Body of pancreas (tissue), 4 donors: ENCODE results near the gene ARNT2. TPM values are rescaled to one million over a fixed set of nuclear protein-coding genes. Genes with fewer than 3 reads are reported as not detected.

Experiments
- ATAC-seq: fragments of 150-250 bp; one replicate; pipeline ENCODE4 v1.9.1; 2016
- DNase-seq, 4 donors: peaks; one replicate each; pipeline ENCODE4 v3.0.0-alpha.2; 2019
- H3K27ac ChIP-seq, 4 donors: fragments of 200-600 bp; sonication (generic); 1 replicate in 3 of 4; 2 replicates in 1 of 4; pipeline versions ENCODE4 v1.5.1 to v1.6.1; 2016 to 2019; ENCODE audit warnings: mild to moderate bottlenecking in 1 of 4, mixed read lengths in 1 of 4, moderate library complexity in 1 of 4
- H3K27me3 ChIP-seq, 2 donors: fragments of 200-600 bp; sonication (generic); one replicate each; pipeline ENCODE4 v1.6.0; 2016; ENCODE audit warnings: mild to moderate bottlenecking in 1 of 2
- H3K36me3 ChIP-seq, 2 donors: fragments of 200-600 bp; sonication (generic); replicated peaks in 1 of 2; 2 replicates each; pipeline ENCODE4 v1.5.1; 2016; ENCODE audit warnings: low read depth in 2 of 2; ENCODE audit not compliant: insufficient read depth in 1 of 2
- H3K4me1 ChIP-seq: fragments of 200-600 bp; sonication (generic); one replicate; pipeline ENCODE4 v1.6.0; 2016
- H3K4me3 ChIP-seq, 2 donors: fragments of 200-600 bp; sonication (generic); 1 replicate in 1 of 2; 2 replicates in 1 of 2; pipeline ENCODE4 v1.5.1; 2016 to 2019
- H3K9me3 ChIP-seq, 3 donors: fragments of 200-600 bp; sonication (generic); 1 replicate in 2 of 3; 2 replicates in 1 of 3; pipeline ENCODE4 v1.5.1; 2016
- CTCF ChIP-seq, 7 experiments: fragments of 450-650 bp in 4 of 7; fragments of 200-600 bp in 3 of 7; sonication (generic) in 3 of 7; IDR thresholded peaks; one replicate each; pipeline ENCODE4 v1.5.1; 2016 to 2019; ENCODE audit warnings: antibody characterized with exemption in 7 of 7
- POLR2A ChIP-seq, 3 donors: fragments of 450-650 bp; IDR thresholded peaks; one replicate each; pipeline ENCODE4 v1.6.1; 2016; ENCODE audit warnings: antibody characterized with exemption in 3 of 3, mild to moderate bottlenecking in 2 of 3
- WGBS, 2 donors: methylation state at CpG; one replicate each; pipeline ENCODE4 v1.1.5; 2017; 5-methylcytosine and 5-hydroxymethylcytosine counted together
- intact Hi-C: fragments of 100-400 bp; cut with DNase I; formaldehyde crosslinking; loops from one replicate; pipeline ENCODE4 v1.15.1; 2023
- total RNA-seq, 2 donors: library from RNA; depleted of rRNA; stranded (reverse); fragments of >200 nt; gene quantifications; one replicate each; pipeline ENCODE4 v1.1.0, GENCODE V29; 2016

The ARNT2 gene
- total RNA-seq, 2 donors from 2014 or later = 5.3 to 5.4 TPM

- no peak for DNase-seq
- WGBS, 2 donors = 80 to 87% methylated on average over 5 of the region's 5 CpGs
These were observed 25.8 kb downstream of the ARNT2 start for GRCh38 chr15:80429964-80430363.

GRCh38 chr15:80431635-80432344 lies 27.6 kb downstream of the ARNT2 start:
- Histone ChIP-seq H3K9me3 (no peaks in the 10 kb centered on the region), H3K27me3 (no peaks in the 10 kb centered on the region), H3K27ac (no peak overlapping the region), H3K36me3 (no peaks in the 10 kb centered on the region), H3K4me1 (no peaks in the 10 kb centered on the region), H3K4me3 (no peak overlapping the region)
- 74 to 76% methylated on average over 8 to 11 of the region's 11 CpGs for WGBS, 2 donors
- ATAC-seq (no peak), DNase-seq (no peak)
- TF ChIP-seq POLR2A (IDR thresholded peaks at IDR 0.05) (no peak), CTCF (IDR thresholded peaks at IDR 0.05) (no peak)
- intact Hi-C loops = no loop called here

More at GRCh38 chr15:80429964-80430363, 25.8 kb downstream of the ARNT2 start:
- intact Hi-C loops = no loop called here
- no peaks in the 10 kb centered on the region for H3K36me3 ChIP-seq
- no peak for ATAC-seq
- no peak for TF ChIP-seq CTCF (IDR thresholded peaks at IDR 0.05)
- no peak for TF ChIP-seq POLR2A (IDR thresholded peaks at IDR 0.05)
- no peak overlapping the region for H3K4me3 ChIP-seq
- no peak overlapping the region for H3K27ac ChIP-seq
- no peaks in the 10 kb centered on the region for H3K4me1 ChIP-seq
- H3K27me3 ChIP-seq = no peaks in the 10 kb centered on the region
- no peaks in the 10 kb centered on the region for H3K9me3 ChIP-seq

GRCh38 chr15:80432345-80432702 lies 28.1 kb downstream of the ARNT2 start:
- intact Hi-C loops = no loop called here
- no peak for TF ChIP-seq CTCF (IDR thresholded peaks at IDR 0.05)
- no peak for TF ChIP-seq POLR2A (IDR thresholded peaks at IDR 0.05)
- no peaks in the 10 kb centered on the region for H3K9me3 ChIP-seq
- H3K4me1 ChIP-seq = no peaks in the 10 kb centered on the region
- no peak for DNase-seq
- 81 to 83% methylated on average over 2 of the region's 2 CpGs for WGBS, 2 donors
- no peak overlapping the region for H3K4me3 ChIP-seq
- ATAC-seq = no peak
- H3K27ac ChIP-seq = no peak overlapping the region
- no peaks in the 10 kb centered on the region for H3K27me3 ChIP-seq
- H3K36me3 ChIP-seq = no peaks in the 10 kb centered on the region

GRCh38 chr15:80433836-80434235 lies 29.7 kb downstream of the ARNT2 start:
- Histone ChIP-seq H3K27ac (no peak overlapping the region), H3K9me3 (no peaks in the 10 kb centered on the region), H3K4me1 (no peaks in the 10 kb centered on the region), H3K36me3 (no peaks in the 10 kb centered on the region), H3K4me3 (no peak overlapping the region), H3K27me3 (no peaks in the 10 kb centered on the region)
- intact Hi-C loops = no loop called here
- ATAC-seq = no peak
- 89 to 90% methylated on average over 5 of the region's 5 CpGs for WGBS, 2 donors
- no peak for DNase-seq
- TF ChIP-seq CTCF (IDR thresholded peaks at IDR 0.05) (no peak), POLR2A (IDR thresholded peaks at IDR 0.05) (no peak)
